NB4 (cell line): Measurements from ENCODE around the gene FURIN.

Experiments
- MYC ChIP-seq: IDR thresholded peaks from 2 replicates; pipeline ENCODE4 v1.6.1; 2011; ENCODE audit warnings: low read depth, low read length
- POLR2A ChIP-seq: IDR thresholded peaks from 2 replicates; pipeline ENCODE4 v1.6.1; 2011; ENCODE audit warnings: mild to moderate bottlenecking; ENCODE audit not compliant: insufficient read length; ENCODE audit errors: extremely low read depth
- TF ChIP-seq, protein P1 (sequence below): IDR thresholded peaks from one replicate; pipeline ENCODE4 v1.5.1; 2012; ENCODE audit warnings: low read depth, low read length
- TF ChIP-seq, protein P2 (sequence below): IDR thresholded peaks from 2 replicates; pipeline ENCODE4 v1.6.1; 2011; ENCODE audit warnings: low read depth, low read length

DNA sequence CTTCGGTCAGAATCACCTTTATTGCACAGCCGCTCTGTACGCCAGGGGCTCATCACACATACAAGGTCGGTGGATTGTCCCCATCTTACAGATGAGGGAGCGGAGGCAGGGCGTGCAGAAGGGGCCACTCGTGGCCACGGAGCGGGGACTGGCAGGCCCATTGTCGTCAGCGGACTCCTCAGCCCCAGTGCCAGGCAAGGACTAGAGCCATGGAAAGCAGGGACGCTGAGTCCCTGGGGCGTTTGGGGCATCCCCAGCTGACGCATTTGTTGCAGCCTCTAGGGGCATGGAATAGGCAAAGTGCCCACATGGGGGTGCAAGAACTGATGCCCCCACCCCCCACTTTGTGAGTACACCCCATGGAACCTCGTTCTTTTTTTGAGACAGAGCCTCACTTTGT is 29.8 kb upstream of the FURIN start:
- TF ChIP-seq, protein P1, sequence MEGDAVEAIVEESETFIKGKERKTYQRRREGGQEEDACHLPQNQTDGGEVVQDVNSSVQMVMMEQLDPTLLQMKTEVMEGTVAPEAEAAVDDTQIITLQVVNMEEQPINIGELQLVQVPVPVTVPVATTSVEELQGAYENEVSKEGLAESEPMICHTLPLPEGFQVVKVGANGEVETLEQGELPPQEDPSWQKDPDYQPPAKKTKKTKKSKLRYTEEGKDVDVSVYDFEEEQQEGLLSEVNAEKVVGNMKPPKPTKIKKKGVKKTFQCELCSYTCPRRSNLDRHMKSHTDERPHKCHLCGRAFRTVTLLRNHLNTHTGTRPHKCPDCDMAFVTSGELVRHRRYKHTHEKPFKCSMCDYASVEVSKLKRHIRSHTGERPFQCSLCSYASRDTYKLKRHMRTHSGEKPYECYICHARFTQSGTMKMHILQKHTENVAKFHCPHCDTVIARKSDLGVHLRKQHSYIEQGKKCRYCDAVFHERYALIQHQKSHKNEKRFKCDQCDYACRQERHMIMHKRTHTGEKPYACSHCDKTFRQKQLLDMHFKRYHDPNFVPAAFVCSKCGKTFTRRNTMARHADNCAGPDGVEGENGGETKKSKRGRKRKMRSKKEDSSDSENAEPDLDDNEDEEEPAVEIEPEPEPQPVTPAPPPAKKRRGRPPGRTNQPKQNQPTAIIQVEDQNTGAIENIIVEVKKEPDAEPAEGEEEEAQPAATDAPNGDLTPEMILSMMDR, result no peak
- TF ChIP-seq, protein P2, sequence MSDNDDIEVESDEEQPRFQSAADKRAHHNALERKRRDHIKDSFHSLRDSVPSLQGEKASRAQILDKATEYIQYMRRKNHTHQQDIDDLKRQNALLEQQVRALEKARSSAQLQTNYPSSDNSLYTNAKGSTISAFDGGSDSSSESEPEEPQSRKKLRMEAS, result no peak
- TF ChIP-seq POLR2A (no peak), MYC (no peak)
